ENCODE data around the gene DUOX1.
"Not testable (repeated sequence)": the region's sequence is repeated elsewhere in the genome, so short reads cannot be mapped to it uniquely, and the experiment has no call there.

Gene DUOX1

GRCh38 chr15:45129651-45130129, at the start of gene DUOX1, which contains the start of gene DUOXA1:
Gene DUOX1, plus strand, starts transcription at chr15:45129994. Its CDS starts 1,973 bp downstream, at chr15:45131967.
Gene DUOXA1, minus strand, starts transcription at chr15:45129879. Its CDS starts 6,865 bp downstream, at chr15:45123014.
- DNase-seq: no peak

GRCh38 chr15:45080593-45080992, 49.2 kb upstream of the DUOX1 start:
- DNase-seq: not testable (repeated sequence)

GRCh38 chr15:45082412-45082811, 47.4 kb upstream of the DUOX1 start:
- not testable (repeated sequence) for DNase-seq

- DNase-seq: no peak
Measured at GRCh38 chr15:45083223-45083622, 46.6 kb upstream of the DUOX1 start.

- no peak for DNase-seq
Measured at GRCh38 chr15:45084163-45084562, 45.6 kb upstream of the DUOX1 start.

GRCh38 chr15:45087513-45087912, 42.3 kb upstream of the DUOX1 start:
- no peak for DNase-seq

- DNase-seq: no peak
Measured at GRCh38 chr15:45088801-45089711, 40.7 kb upstream of the DUOX1 start.

- DNase-seq: no peak
Measured at GRCh38 chr15:45089712-45090373, 40.0 kb upstream of the DUOX1 start.

GRCh38 chr15:45091161-45091560, 38.6 kb upstream of the DUOX1 start:
- DNase-seq: no peak

- no peak for DNase-seq
Measured at GRCh38 chr15:45091576-45091975, 38.2 kb upstream of the DUOX1 start.

GRCh38 chr15:45093013-45093412, 36.8 kb upstream of the DUOX1 start:
- no peak for DNase-seq

- no peak for DNase-seq
Measured at GRCh38 chr15:45093622-45094357, 36.0 kb upstream of the DUOX1 start.

GRCh38 chr15:45094358-45094730, 35.5 kb upstream of the DUOX1 start:
- DNase-seq: no peak

- no peak for DNase-seq
Measured at GRCh38 chr15:45095661-45096060, 34.1 kb upstream of the DUOX1 start.

- no peak for DNase-seq
Measured at GRCh38 chr15:45097466-45097865, 32.3 kb upstream of the DUOX1 start.

- DNase-seq: no peak
Measured at GRCh38 chr15:45099549-45100165, 30.1 kb upstream of the DUOX1 start.

- no peak for DNase-seq
Measured at GRCh38 chr15:45100884-45101625, 28.7 kb upstream of the DUOX1 start.

GRCh38 chr15:45101749-45102148, 28.0 kb upstream of the DUOX1 start:
- DNase-seq: no peak

- DNase-seq: no peak
Measured at GRCh38 chr15:45102226-45102625, 27.6 kb upstream of the DUOX1 start.

- DNase-seq: not testable (repeated sequence)
Measured at GRCh38 chr15:45104170-45104569, 25.6 kb upstream of the DUOX1 start.

- no peak for DNase-seq
Measured at GRCh38 chr15:45105586-45105985, 24.2 kb upstream of the DUOX1 start.
